ENCODE data around the gene SS18L1.

DNA sequence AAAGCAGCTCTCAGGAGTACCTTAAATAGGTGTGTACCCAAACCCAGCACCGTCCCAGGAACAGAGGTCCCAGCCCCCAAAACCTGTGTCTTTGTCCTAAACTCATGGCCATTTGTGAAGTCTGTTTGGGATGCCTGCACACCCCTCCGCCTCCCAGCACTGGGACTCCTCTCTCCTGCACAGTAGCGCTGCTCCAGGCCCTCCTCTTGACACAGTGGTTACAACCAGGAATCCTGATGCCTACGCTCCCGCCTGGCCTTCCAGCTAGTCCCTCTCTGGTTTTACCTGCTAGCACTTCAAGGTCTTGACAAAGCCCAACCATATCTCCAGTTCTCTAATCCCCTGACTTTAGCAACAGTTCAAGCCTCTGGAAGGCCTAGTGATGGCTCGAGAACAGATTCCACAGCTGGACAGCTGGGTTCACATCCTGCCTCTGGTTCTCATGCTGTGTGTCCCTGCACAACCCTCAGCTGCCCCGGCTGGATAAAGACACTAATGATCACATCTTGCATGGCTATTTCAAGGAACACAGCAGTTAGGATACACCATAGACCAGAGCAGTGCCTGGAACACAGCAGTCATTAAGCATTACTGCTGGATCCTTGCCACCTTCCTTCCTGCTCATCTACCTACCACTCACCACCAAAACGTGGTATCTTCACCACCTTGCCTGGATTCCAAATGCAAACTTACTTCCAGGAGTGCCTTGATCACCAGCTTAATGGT, 5.9 kb upstream of the SS18L1 start:
- TF ChIP-seq SP1 (IDR thresholded peaks at IDR 0.05; ENCODE audit: low read depth) (no peak), CTCF (IDR thresholded peaks at IDR 0.05 in 2 of 3, conservative IDR thresholded peaks at IDR 0.05 in 1 of 3; ENCODE audit: borderline replicate concordance in 1 of 3, insufficient read depth in 1 of 3, low read depth in 2 of 3, low read length in 2 of 3) (no peak), POLR2AphosphoS5 (IDR thresholded peaks at IDR 0.05; ENCODE audit: low read depth, low read length) (no peak), ATF3 (IDR thresholded peaks at IDR 0.05) (no peak), POLR2A (IDR thresholded peaks at IDR 0.05; ENCODE audit: borderline replicate concordance, extremely low read depth, insufficient read depth, insufficient read length) (no peak), EZH2 (IDR thresholded peaks at IDR 0.05) (no peak), YY1 (IDR thresholded peaks at IDR 0.05; ENCODE audit: extremely low read depth, insufficient replicate concordance, low read depth, low read length) (no peak), SIN3A (IDR thresholded peaks at IDR 0.05; ENCODE audit: low read depth) (no peak), CEBPB (IDR thresholded peaks at IDR 0.05; ENCODE audit: low read depth) (no peak), FOSL1 (IDR thresholded peaks at IDR 0.05; ENCODE audit: low read depth) (no peak), REST (IDR thresholded peaks at IDR 0.05; ENCODE audit: low read depth) (no peak)

All from HCT116 (cell line).